CD4-positive, alpha-beta T cell treated with Interleukin-1 beta for 1 hour (primary cell): ENCODE measurements around the gene INPP4A.

ENCODE experiments used
- DNase-seq, 2 donors: peaks; one replicate each; pipeline ENCODE4 v3.0.0-alpha.2; 2020 to 2022

Gene INPP4A

DNA sequence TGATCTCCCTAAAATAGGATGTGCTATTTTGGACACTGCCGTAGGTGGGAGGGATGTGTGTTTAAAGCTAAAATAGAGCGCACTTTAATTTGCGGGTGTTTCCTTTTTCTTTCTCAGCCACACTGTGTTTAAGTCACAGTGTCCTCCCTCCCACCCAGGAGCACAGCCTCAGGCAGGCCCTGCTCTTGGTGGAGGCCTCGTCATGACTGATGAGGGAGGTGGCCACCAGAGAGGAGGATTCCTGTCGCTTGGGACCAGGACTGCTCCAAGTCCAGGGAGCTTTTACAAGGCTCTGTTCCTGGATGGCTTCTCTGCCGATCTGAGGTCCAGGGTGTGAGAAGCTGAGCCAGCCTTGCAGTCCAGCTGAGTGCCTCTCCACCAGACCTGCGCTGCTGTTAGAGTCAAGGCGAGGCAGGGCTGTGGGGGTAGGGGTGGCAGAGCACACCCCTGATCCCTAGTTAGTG lies 33.5 kb downstream of the INPP4A start:
- no peak for DNase-seq

DNA sequence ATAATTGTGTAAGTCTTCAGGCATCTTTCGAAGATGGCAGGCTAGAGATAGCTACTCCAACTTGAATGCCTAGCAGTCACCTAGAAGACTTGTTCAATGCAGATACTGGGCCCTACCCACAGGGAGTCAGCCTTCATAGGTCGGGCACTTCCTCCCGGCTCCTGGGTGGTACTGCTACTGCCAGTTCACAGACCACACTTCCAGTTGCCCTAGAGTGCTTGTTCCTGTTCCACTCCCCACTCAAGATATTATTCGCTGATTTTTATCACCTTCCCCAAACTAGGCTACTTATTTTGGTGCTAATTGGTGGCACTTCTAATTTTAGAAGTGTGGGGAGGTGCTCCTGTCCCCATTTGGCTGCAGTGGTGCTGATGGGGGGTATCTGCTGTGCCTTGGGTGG lies 34.2 kb downstream of the INPP4A start:
- DNase-seq: peak in 1 of 2 donors; percentile 49

DNA sequence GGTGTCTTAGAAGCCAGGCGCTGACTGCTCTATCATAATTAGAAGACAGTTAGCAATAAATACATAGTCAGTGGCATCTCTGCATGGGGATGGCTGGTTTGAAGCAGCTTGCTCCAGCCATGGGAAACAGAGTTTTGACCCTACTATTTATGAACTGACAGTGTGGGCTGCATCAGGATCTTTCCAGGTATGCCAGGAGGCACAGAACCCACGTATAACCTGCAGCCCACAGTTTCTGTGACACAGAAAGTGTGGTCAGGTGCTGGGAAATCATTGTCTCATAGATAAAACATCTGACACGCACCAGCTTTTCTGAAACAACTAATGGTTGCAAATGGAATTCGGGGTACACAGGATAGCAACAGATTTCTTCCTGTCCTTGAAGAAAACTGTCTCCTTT lies 34.7 kb downstream of the INPP4A start:
- no peak for DNase-seq

GRCh38 chr2:98479959-98480524 lies 35.4 kb downstream of the INPP4A start:
- DNase-seq: no peak

DNA sequence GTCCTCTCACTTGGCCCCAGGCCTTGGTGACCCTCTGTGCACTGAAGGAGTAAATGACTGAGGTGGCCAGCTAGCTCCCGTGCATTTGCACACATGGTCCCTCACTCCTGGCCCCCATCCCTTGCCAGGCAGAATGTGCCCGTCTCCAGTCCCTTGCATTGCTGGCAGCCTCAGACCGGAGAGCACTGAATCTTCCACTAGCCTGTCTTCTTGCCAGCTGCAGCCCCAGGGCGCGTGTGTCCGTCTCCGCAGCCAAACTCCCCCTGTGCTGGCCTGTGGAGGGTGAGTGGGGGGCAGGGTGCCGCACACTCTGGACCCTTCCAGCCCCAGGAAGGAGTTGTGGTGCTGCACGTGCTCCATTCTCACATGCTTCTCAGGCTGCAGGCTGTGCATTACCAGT lies 35.9 kb downstream of the INPP4A start:
- DNase-seq: no peak

DNA sequence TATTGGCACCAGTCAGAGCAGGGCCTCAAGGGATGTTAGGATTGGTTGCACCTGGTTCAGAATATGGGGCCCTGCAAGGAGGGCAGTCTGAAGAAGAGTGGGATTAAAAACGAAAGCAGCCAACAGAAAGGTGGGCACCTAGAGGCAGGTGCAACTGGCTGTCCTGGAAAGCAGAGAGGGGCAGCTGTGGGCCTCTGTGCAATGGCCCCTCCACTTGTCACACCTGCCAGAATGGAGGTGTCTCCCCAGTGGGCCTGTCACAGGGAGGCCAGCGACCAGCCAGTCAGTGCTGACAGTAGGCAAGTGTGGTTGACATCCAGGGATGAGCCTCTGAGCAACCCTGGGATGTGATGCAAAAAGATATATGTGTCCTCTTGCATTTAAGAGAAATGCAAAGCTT lies 37.7 kb downstream of the INPP4A start:
- no peak for DNase-seq

- DNase-seq: no peak
These were observed 38.7 kb downstream of the INPP4A start for GRCh38 chr2:98483257-98483861.

DNA sequence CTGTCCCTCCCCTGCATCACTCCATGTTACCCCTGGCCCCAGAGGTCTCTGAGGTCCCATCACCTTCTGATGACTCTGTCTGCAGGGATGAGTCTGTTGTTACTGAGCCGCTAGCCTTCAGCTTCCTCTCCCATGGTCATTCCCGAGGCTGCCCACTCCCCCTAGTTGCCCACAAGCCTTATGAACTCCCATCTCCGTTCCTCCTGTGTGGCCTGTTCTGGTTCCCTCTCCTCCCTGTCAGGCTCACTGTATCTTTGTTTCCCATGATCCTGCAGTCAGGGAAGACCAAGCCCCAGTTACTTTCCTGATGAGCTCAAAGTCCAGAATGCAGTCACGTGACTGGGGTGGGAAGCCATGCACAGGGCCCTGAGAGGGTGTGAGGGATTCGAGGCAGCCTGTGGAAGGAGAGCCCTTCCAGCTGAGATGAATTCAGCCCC lies 39.5 kb downstream of the INPP4A start:
- no peak for DNase-seq

- DNase-seq: no peak
These were observed 40.2 kb downstream of the INPP4A start for GRCh38 chr2:98484652-98485452.

DNA sequence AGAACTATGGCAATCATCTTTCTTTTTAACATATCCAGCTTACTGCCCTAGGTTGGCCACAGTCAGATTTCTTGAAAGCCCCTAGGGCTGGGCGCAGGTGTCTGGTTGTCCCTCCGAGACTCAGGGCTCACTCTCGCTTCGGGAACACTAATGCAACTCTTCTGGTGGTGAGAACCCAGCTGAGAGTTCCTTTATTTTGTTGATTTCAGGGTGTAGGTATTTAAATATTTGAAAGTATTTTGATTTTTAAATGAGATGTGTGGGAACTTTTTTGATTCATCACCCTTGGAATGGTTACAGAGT lies 40.7 kb downstream of the INPP4A start:
- no peak for DNase-seq

GRCh38 chr2:98486374-98486981 lies 41.8 kb downstream of the INPP4A start:
- DNase-seq: no peak

GRCh38 chr2:98487101-98487805 lies 42.6 kb downstream of the INPP4A start:
- no peak for DNase-seq

DNA sequence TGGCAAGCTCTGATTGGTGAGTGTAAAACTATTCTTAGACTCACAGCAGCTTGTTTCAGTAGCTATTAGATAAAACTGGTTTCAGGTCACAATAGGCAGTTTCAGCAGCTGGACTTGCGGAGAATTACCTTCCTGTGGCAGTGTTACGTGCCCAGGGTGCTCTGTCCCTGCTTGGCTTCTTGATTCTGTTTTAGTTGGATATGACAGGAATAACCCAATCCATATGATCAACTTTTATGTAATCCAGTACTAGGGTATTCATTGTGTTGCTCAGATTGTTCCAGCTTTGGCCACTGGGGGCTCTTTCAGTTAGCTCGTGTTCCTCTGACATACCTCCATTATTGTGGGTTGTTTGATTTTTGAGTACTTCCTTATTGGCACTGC lies 43.1 kb downstream of the INPP4A start:
- DNase-seq: peak; percentile 45 to 59

- DNase-seq: no peak
These were observed 43.6 kb downstream of the INPP4A start for GRCh38 chr2:98488252-98488651.

GRCh38 chr2:98489486-98489885 lies 44.8 kb downstream of the INPP4A start:
- DNase-seq: no peak

DNA sequence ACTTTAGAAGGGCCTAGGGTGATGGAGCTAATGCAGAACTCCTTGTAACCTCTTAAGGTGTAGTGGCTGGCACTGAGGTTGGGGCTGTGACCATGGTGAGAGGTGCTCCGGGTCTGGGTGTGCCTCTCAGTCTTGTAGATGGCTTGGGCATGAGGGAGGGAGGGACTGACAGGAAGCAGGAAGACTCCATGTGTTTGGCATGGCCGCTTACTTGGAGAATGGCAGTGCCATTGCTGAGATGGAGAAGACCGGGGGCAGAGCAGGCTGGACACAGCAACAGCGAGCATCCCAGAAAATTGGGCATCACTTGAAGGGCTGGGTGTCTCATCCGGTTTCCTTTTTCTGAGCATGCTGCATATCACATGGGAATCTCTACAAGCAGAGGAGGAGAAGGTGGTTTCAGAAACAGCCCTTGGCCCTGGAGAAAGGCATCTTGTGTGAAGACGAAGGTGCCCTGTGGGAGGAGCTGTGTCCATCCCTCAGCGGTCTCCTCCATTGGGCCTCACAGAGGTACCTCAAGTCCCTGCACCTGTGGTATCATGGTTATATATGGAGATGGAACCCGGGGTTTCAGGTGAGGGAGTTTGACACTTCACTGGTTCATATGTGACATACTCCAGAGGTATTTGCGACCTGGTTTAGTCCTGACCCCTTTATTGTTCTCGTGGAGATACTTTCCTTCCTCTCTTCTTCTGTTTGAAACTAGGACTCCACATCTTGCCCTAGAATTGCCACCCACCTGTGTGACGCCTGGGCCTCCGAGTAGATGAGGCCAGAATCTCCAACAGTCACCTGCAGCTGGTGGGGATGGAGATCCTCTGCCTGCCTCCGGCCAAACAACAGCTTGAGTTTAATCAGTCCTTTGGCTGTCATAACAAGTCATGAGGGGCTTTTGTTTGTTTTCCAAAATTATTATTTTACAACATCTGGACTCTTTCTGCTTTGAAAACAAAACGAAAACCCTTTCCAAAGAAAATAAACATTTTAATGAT lies 45.6 kb downstream of the INPP4A start:
- DNase-seq: no peak

DNA sequence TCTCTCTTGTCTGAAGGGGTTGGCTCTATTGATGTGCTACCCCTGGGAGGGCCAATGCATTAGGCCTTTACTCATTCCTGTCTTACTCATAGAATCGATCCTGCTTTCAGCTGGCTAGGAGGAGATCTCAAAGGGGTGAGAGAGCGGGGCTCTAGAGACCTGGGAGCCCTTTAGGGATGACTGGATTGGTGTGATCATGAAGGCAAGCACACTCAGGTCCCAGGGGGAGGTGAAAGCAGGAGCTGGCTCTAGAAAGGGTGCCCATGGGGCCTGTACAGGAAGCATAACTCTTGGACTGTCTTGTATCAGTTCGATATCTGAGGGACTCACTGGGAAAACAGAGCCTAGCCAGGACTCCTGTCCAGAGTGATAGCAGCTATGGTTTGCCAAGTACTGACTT lies 47.8 kb downstream of the INPP4A start:
- no peak for DNase-seq

DNA sequence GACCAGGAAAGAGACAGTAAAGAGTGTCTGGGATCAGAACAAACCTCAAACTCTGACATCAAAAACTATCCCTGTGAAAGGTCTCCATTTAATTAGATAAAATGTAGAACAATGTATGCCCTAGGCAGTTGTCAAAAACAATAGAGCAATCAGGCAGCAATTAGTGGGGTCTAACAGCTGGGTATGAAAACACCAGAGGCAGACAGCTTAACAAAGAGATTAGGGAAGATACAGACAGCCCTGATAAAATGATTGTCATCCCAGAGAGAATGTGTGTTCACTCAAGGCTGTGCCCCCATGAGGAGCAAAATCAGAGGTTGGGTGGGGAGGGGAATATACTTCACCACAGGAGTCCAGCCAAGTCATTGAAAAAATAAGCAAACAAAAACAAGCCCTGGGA lies 50.0 kb downstream of the INPP4A start:
- no peak for DNase-seq

DNA sequence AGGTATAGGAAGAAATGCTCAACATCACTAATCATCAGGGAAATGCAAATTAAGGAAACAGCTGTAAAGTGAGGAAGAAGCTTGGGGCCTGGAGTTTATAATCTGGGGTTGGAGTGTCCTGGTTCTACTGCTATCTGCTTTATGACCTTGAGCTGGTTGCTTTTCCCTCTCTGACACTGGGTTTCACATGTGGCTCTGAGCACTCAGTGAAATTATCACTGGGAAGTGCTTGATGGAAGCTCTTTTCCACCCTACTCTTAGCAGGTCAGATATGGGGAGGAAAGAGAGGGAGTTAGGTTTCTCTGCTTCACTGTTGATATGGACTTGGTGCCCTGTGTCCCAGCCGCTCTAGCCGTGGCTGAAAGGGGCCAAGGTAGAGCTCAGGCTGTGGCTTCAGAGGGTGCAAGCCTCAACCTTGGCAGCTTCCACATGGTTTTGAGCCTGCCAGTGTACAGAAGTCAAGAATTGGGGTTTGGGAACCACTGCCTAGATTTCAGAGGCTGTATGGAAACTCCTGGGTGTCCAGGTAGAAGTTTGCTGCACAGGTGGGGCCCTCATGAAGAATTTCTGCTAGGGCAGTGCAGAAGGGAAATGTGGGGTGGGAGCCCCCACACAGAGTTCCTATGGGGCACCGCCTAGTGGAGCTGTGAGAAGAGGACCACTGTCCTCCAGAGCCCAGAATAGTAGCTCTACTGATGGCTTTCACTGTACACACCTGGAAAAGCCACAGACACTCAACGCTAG lies 52.3 kb downstream of the INPP4A start:
- no peak for DNase-seq

- DNase-seq: no peak
These were observed 54.2 kb downstream of the INPP4A start for GRCh38 chr2:98498703-98499440.

DNA sequence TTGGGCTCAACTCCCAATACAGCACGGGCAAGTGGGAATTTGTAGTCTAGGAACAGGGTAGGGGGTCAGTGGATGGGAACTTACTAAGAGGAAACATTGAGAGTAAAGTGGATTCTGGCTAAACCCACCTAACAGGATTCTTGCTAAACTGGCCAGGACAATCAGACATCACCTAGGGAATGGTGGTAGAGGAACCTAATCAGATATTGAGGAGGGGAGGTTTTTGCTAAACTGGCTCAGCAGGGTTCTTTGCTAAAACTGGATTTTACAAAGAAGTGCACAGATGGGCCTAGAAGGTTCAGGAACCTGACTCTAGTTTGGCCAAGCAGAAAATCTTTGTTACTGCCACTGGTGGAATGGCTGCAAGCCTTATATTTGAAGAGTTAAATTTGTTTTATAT lies 55.9 kb downstream of the INPP4A start:
- DNase-seq: no peak
